ENCODE results near the gene SIM2.

- TF ChIP-seq CTCF (IDR thresholded peaks at IDR 0.05; ENCODE audit: low read depth, low read length) (no peak), EZH2phosphoT487 (IDR thresholded peaks at IDR 0.05; ENCODE audit: low read depth) (no peak)
These were observed 81.9 kb downstream of the SIM2 start for GRCh38 chr21:36780861-36781260.
